ENCODE results near the gene MYO9A.

GRCh38 chr15:72033711-72034110 is 84.2 kb downstream of the MYO9A start:
- no peak for TF ChIP-seq CTCF (IDR thresholded peaks at IDR 0.05)
- TF ChIP-seq POLR2A (IDR thresholded peaks at IDR 0.05), result no peak
